ENCODE results near the gene FLT1. TPM values are rescaled to one million over a fixed set of nuclear protein-coding genes. Genes with fewer than 3 reads are reported as not detected.

Gene FLT1
- total RNA-seq, 1 experiment from 2014 or later, result 0.25 TPM

DNA sequence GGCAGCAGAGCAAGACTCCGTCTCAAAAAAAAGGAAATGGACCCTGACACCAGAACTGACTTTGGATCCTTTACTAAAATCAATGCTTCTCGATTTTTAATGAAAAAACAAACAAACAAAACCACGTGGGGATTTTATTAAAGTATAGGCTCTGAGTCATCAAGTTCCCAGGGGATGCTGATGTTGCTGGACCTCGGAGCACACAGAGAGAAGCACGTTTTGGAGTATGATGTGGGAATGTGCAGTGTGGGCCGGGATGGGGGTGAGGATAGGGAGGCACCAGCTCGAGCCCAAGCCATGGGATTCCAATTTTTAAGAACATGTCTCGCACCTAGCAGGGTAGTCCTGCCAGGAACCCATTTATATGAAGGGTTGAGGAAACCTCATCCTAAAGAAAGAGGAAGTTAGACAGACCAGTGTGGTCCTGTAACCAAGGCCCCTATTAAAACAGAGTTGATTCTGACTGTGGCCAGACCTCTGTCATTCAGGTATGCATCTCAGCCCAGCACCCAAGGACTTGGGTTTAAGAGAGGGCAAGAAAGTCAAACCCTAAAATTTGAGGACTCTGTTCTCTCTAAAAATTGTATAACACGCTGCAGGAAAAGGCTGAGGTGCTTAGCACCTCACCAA is 6.4 kb downstream of the FLT1 start:
- H3K4me2 ChIP-seq (ENCODE audit: low read length), result no peak overlapping the region
- ChIA-PET POLR2A (no interaction called here), RAD21 (ENCODE audit: low non-redundant PET in 1 of 2, low total read pairs in 2 of 2, uncharacterized antibody in 2 of 2, unreplicated experiment in 2 of 2) (no interaction called here), CTCF (no interaction called here)
- intact Hi-C loops (cut with micrococcal nuclease), result no loop called here
- no TSS peak for BruUV-seq (replicated peaks)
- H3K79me2 ChIP-seq (ENCODE audit: insufficient read depth, low read length), result no peaks in the 10 kb centered on the region
- H3K36me3 ChIP-seq (ENCODE audit: control insufficient read depth in 1 of 2, insufficient read depth in 2 of 2, low read length in 2 of 2), result no peaks in the 10 kb centered on the region
- ATAC-seq (no peak), DNase-seq (ENCODE audit: low read depth, low spot score) (no peak)
- H3K27ac ChIP-seq (ENCODE audit: low read depth, low read length), result no peak overlapping the region
- H3K4me3 ChIP-seq (replicated peaks in 1 of 2; ENCODE audit: low read depth in 1 of 2, low read length in 2 of 2), result no peak overlapping the region
- H4K20me1 ChIP-seq (ENCODE audit: insufficient read depth), result no peaks in the 10 kb centered on the region
- no peaks in the 10 kb centered on the region for H3K4me1 ChIP-seq (ENCODE audit: control insufficient read depth in 1 of 2, insufficient read depth in 2 of 2, low read length in 2 of 2)
- H3K9me3 ChIP-seq (ENCODE audit: control insufficient read depth in 1 of 2, insufficient read depth in 1 of 2, low read depth in 1 of 2, low read length in 2 of 2), result no peaks in the 10 kb centered on the region
- no peak overlapping the region for H3K9ac ChIP-seq (ENCODE audit: low read length)
- H3K27me3 ChIP-seq (ENCODE audit: insufficient read depth, low read length), result peaks cover 12% of the 10 kb centered on the region
- no peak overlapping the region for H2AFZ ChIP-seq (ENCODE audit: low read depth, low read length, poor library complexity, severe bottlenecking)
- no peaks in the 10 kb centered on the region for H3K9me2 ChIP-seq (ENCODE audit: insufficient read depth)
- TF ChIP-seq SP1 (IDR thresholded peaks at IDR 0.05; ENCODE audit: low read depth), result no peak
- TF ChIP-seq YY1 (IDR thresholded peaks at IDR 0.05; ENCODE audit: extremely low read depth, insufficient replicate concordance, low read depth, low read length), result no peak
- TF ChIP-seq, protein P1, sequence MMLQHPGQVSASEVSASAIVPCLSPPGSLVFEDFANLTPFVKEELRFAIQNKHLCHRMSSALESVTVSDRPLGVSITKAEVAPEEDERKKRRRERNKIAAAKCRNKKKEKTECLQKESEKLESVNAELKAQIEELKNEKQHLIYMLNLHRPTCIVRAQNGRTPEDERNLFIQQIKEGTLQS (IDR thresholded peaks at IDR 0.05), result no peak

GRCh38 chr13:28485996-28486543 is 8.9 kb downstream of the FLT1 start:
- Histone ChIP-seq H3K79me2 (ENCODE audit: insufficient read depth, low read length) (no peaks in the 10 kb centered on the region), H3K27ac (ENCODE audit: low read depth, low read length) (no peak overlapping the region), H3K36me3 (ENCODE audit: control insufficient read depth in 1 of 2, insufficient read depth in 2 of 2, low read length in 2 of 2) (no peaks in the 10 kb centered on the region), H3K9me3 (ENCODE audit: control insufficient read depth in 1 of 2, insufficient read depth in 1 of 2, low read depth in 1 of 2, low read length in 2 of 2) (no peaks in the 10 kb centered on the region), H3K4me3 (replicated peaks in 1 of 2; ENCODE audit: low read depth in 1 of 2, low read length in 2 of 2) (no peak overlapping the region), H3K27me3 (ENCODE audit: insufficient read depth, low read length) (peaks cover 8% of the 10 kb centered on the region; the same call in 1 of the 2 replicates), H3K4me1 (ENCODE audit: control insufficient read depth in 1 of 2, insufficient read depth in 2 of 2, low read length in 2 of 2) (no peaks in the 10 kb centered on the region), H3K4me2 (ENCODE audit: low read length) (no peak overlapping the region), H3K9ac (ENCODE audit: low read length) (no peak overlapping the region), H3K9me2 (ENCODE audit: insufficient read depth) (no peaks in the 10 kb centered on the region), H2AFZ (ENCODE audit: low read depth, low read length, poor library complexity, severe bottlenecking) (no peak overlapping the region), H4K20me1 (ENCODE audit: insufficient read depth) (no peaks in the 10 kb centered on the region)
- DNase-seq (ENCODE audit: low read depth, low spot score), result no peak
- ChIA-PET CTCF (no interaction called here), POLR2A (no interaction called here), RAD21 (ENCODE audit: low non-redundant PET in 1 of 2, low total read pairs in 2 of 2, uncharacterized antibody in 2 of 2, unreplicated experiment in 2 of 2) (no interaction called here)
- no peak for ATAC-seq
- no peak for TF ChIP-seq EZH2phosphoT487 (IDR thresholded peaks at IDR 0.05; ENCODE audit: borderline replicate concordance)
- TF ChIP-seq SRF (IDR thresholded peaks at IDR 0.05; ENCODE audit: low read depth), result no peak
- BruUV-seq (replicated peaks), result no TSS peak
- intact Hi-C loops (cut with micrococcal nuclease), result no loop called here
